Measurements from ENCODE around the gene SLC41A2.

Gene SLC41A2

DNA sequence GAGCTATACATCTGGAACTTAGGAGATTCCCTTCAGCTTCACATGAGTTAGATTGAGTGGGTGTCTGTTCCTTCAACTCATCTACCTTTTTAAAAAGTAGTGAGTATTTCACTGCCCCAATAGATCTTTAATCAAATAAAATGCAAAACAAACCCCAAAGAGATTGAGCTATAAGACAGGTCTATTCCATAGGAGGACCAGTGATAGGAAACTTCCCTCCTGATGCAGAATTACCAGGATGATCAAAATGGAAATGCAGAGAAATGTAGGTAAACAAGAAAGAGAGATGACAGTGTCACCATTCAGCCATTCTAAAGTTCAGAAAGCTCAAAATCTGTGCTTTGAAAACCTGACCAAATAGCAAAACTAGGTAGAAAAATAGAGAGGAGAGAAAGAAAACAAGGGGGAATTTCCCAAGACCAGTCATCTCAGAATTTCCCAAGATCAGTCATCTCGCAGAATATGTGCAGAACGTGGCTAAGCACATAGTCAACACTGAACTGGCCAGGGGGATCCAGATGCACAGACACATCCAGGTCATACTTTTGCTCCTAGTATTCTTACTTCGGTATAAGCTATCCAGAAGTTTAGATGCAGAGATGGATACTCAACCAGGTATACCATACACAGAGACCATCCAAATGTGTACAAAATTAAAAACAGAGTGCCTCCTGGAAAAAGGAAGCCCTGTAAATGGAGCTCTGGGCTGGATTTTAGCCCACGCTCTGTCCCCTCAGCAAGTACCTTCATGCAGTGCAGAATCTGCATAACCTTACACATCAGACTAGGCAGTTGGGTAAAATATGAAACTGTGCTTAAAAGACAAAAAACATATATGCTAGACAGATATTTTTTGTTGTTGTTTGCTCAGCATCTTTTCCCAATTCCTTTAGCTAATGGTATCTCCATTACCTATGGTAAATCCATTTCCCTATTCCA, 27.4 kb downstream of the SLC41A2 start:
- no peak for DNase-seq (ENCODE audit: low read depth, low spot score)

DNA sequence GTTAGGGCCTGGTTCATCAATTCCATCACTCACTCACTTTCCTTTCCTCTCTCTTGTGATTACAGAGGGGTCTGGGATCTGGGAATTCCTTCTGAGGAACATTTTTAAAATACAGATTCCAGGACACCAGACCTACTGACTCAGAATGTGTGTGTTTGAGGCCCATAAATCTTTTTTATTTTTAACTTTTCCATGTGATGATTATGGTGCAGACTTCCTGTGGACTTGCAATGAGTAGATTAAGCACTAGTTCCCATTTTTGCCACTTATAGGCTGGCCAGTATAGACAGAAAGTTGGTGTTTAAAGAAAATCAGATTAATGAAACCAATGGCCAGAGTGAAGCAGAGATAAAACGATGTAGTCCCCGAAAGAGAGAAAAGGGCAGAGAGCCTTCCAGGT, 28.1 kb downstream of the SLC41A2 start:
- no peak for DNase-seq (ENCODE audit: low read depth, low spot score)

- no peak for DNase-seq (ENCODE audit: low read depth, low spot score)
Observed at GRCh38 chr12:104929368-104929767, 28.7 kb downstream of the SLC41A2 start.

DNA sequence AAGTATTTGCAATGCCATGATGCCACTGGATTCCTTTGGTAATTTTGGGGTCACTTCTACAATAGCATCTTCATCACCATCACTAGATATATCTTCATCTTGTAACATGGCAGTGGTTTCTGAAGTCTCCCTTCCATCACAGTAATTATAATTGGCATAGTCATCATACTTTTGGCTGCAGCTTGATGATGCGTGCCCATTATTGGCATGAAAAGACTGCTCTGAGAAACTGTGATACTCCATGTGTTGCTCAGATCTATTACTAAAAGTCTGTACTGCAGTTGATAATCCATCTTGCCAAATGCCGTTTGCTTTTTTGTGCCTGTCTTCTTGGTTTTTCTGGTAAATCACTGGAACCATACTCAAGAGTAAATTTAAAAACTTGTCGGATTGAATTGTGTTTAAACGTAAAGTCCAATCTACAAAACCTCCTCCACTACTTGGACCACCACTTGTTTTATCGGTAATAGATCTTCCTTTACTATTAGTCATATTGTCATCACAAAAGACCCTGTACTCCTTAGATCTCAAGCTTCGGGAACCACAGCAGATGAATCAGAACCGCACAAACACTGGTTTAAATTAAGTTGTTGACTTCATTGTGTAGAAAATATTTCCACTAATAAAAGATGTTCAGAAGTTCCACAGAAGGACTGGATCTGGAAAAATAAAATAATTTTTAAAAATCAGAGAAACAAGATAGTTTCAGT, 29.9 kb downstream of the SLC41A2 start:
- no peak for DNase-seq (ENCODE audit: low read depth, low spot score)

DNA sequence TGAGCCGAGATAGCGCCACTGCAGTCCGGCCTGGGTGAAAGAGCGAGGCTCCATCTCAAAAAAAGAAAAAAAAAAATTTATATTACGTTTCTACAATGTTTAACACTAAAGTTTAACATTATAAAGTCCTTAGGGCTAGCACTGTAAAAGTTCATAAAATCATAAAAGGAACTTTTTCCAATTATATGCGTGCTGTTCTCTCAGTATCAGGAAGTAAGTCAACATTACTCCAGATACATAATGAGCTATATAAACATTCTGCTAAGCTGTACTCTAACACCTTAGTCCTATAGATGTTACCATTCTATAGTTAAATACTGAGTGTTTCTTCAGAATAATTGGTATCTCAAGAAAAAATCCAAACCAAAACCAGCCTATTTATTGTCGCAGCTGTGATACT, 32.6 kb downstream of the SLC41A2 start:
- DNase-seq (ENCODE audit: low read depth, low spot score) = no peak

DNA sequence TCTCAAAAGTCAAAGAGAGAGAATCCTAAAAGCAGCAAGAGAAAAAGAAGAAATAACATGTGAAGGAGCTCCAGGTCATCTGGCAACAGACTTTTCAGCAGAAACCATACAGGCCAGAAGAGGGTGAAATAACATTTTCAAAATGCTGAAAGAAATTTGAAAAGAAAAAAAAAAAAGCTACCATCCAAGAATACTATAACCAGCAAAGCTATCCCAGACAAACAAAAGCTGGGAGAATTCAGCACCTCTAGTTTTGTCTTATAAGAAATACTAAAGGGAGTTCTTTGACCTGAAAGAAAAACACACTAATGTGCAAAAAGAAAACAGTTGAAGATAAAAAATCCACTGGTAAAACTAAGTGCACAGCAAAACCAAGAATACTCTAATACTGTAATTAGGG, 36.8 kb downstream of the SLC41A2 start:
- no peak for DNase-seq (ENCODE audit: low read depth, low spot score)

GRCh38 chr12:104911942-104912341, 46.1 kb downstream of the SLC41A2 start:
- no peak for DNase-seq (ENCODE audit: low read depth, low spot score)

GRCh38 chr12:104910196-104910840, 47.8 kb downstream of the SLC41A2 start:
- no peak for DNase-seq (ENCODE audit: low read depth, low spot score)

GRCh38 chr12:104909761-104910160, 48.3 kb downstream of the SLC41A2 start:
- DNase-seq (ENCODE audit: low read depth, low spot score) = no peak

Data from brain pericyte (primary cell).